Testis (tissue), 3 donors: ENCODE results near the gene SETDB2. TPM values are rescaled to one million over a fixed set of nuclear protein-coding genes. Genes with fewer than 3 reads are reported as not detected.

Experiments used
- DNase-seq: peaks from one replicate; pipeline ENCODE4 v3.0.0-alpha.2; 2019
- H3K27ac ChIP-seq, 2 donors: fragments of 200-600 bp; sonication (generic); one replicate each; pipeline ENCODE4 v1.5.1; 2019
- H3K27me3 ChIP-seq: fragments of 200-600 bp; sonication (generic); one replicate; pipeline ENCODE4 v1.5.1; 2019
- H3K36me3 ChIP-seq: fragments of 200-600 bp; sonication (generic); one replicate; pipeline ENCODE4 v1.5.1; 2017; ENCODE audit warnings: low read depth; ENCODE audit errors: missing control alignments
- H3K4me1 ChIP-seq: fragments of 200-600 bp; sonication (generic); one replicate; pipeline ENCODE4 v1.5.1; 2019
- H3K4me3 ChIP-seq, 2 donors: fragments of 200-600 bp; sonication (generic); one replicate each; pipeline ENCODE4 v1.5.1; 2017 to 2019
- H3K9me3 ChIP-seq: fragments of 200-600 bp; sonication (generic); one replicate; pipeline ENCODE4 v1.5.1; 2017
- CTCF ChIP-seq, 3 experiments: fragments of 450-650 bp in 2 of 3; fragments of 200-600 bp in 1 of 3; sonication (generic) in 1 of 3; IDR thresholded peaks; one replicate each; pipeline ENCODE4 v1.5.1; 2016 to 2019; ENCODE audit warnings: antibody characterized with exemption in 3 of 3, mild to moderate bottlenecking in 2 of 3, moderate library complexity in 1 of 3
- POLR2A ChIP-seq: fragments of 450-650 bp; IDR thresholded peaks from one replicate; pipeline ENCODE4 v1.6.1; 2017; ENCODE audit warnings: antibody characterized with exemption, mild to moderate bottlenecking, moderate library complexity
- WGBS, 2 donors: methylation state at CpG; one replicate each; pipeline ENCODE4 v1.1.5; 2018; 5-methylcytosine and 5-hydroxymethylcytosine counted together
- intact Hi-C: fragments of 100-400 bp; cut with DNase I; formaldehyde crosslinking; loops from one replicate; pipeline ENCODE4 v1.15.1; 2023; ENCODE audit warnings: low total_unique reads
- polyA plus RNA-seq: library from polyadenylated mRNA; stranded (reverse); fragments of 350-450 nt; fragmentation: Illumina TruSeq; extraction: RNeasy Lipid Tissue Mini Kit (QIAGEN cat#74804); gene quantifications from one replicate; pipeline ENCODE4 v1.2.3, GENCODE V29; 2014; ENCODE audit warnings: low read depth, low replicate concordance; ENCODE audit not compliant: insufficient read depth
- total RNA-seq, 2 donors: library from RNA; depleted of rRNA; stranded (reverse); fragments of >200 nt; gene quantifications; one replicate each; pipeline ENCODE4 v1.2.3, GENCODE V29; 2016

SETDB2 gene
- total and polyA plus RNA-seq, 3 donors from 2014 or later: 19.0 to 33.7 (median 29.3) TPM

- Histone ChIP-seq H3K9me3 (no peaks in the 10 kb centered on the region), H3K27me3 (no peaks in the 10 kb centered on the region), H3K36me3 (no peaks in the 10 kb centered on the region), H3K4me1 (no peaks in the 10 kb centered on the region), H3K27ac (no peak overlapping the region), H3K4me3 (no peak overlapping the region)
- no peak for TF ChIP-seq POLR2A
- no peak for DNase-seq
- intact Hi-C loops: no loop called here
- whole genome bisulfite sequencing, 2 donors: 63 to 65% methylated on average over 4 of the region's 4 CpGs
These were observed 10.4 kb downstream of the SETDB2 start for GRCh38 chr13:49454388-49455006.

- no peak overlapping the region for H3K27ac ChIP-seq
- no peaks in the 10 kb centered on the region for H3K4me1 ChIP-seq
- H3K27me3 ChIP-seq: no peaks in the 10 kb centered on the region
- intact Hi-C loops: no loop called here
- no peak for TF ChIP-seq POLR2A
- no peak for TF ChIP-seq CTCF (IDR thresholded peaks at IDR 0.05)
- H3K9me3 ChIP-seq: no peaks in the 10 kb centered on the region
- no peaks in the 10 kb centered on the region for H3K36me3 ChIP-seq
- H3K4me3 ChIP-seq: no peak overlapping the region
- DNase-seq: no peak
These were observed 10.9 kb downstream of the SETDB2 start for GRCh38 chr13:49455007-49455398.

- TF ChIP-seq CTCF (IDR thresholded peaks at IDR 0.05) (no peak), POLR2A (no peak)
- DNase-seq: no peak
- intact Hi-C loops: no loop called here
- Histone ChIP-seq H3K27me3 (no peaks in the 10 kb centered on the region), H3K4me3 (no peak overlapping the region), H3K4me1 (no peaks in the 10 kb centered on the region), H3K36me3 (no peaks in the 10 kb centered on the region), H3K9me3 (no peaks in the 10 kb centered on the region), H3K27ac (no peak overlapping the region)
- WGBS, 2 donors: 90 to 100% methylated on average over 1 of the region's 1 CpG
These were observed 12.1 kb downstream of the SETDB2 start for GRCh38 chr13:49456156-49456555.

GRCh38 chr13:49457221-49457620 is 13.1 kb downstream of the SETDB2 start:
- H3K4me1 ChIP-seq: no peaks in the 10 kb centered on the region
- intact Hi-C loops: no loop called here
- no peaks in the 10 kb centered on the region for H3K36me3 ChIP-seq
- 91 to 92% methylated on average over 7 of the region's 7 CpGs for WGBS, 2 donors
- no peak overlapping the region for H3K4me3 ChIP-seq
- TF ChIP-seq CTCF (IDR thresholded peaks at IDR 0.05): no peak
- TF ChIP-seq POLR2A: no peak
- no peak for DNase-seq
- no peak overlapping the region for H3K27ac ChIP-seq
- no peaks in the 10 kb centered on the region for H3K27me3 ChIP-seq
- H3K9me3 ChIP-seq: no peaks in the 10 kb centered on the region

- TF ChIP-seq CTCF (IDR thresholded peaks at IDR 0.05): no peak
- Histone ChIP-seq H3K27me3 (no peaks in the 10 kb centered on the region), H3K27ac (no peak overlapping the region), H3K9me3 (no peaks in the 10 kb centered on the region), H3K36me3 (no peaks in the 10 kb centered on the region), H3K4me3 (no peak overlapping the region), H3K4me1 (peaks cover 5% of the 10 kb centered on the region)
- intact Hi-C loops: no loop called here
- 90 to 97% methylated on average over 1 of the region's 1 CpG for WGBS, 2 donors
- no peak for DNase-seq
These were observed 15.5 kb downstream of the SETDB2 start for GRCh38 chr13:49459580-49459979.
